Fibroblast of lung (primary cell): ENCODE data around the gene CDKN1A. TPM values are rescaled to one million over a fixed set of nuclear protein-coding genes. Genes with fewer than 3 reads are reported as not detected.

Experiments
- DNase-seq, 2 donors: peaks; one replicate each; pipeline versions ENCODE4 v3.0.0 to v3.0.0-alpha.2; 2010; ENCODE audit warnings: low read depth in 2 of 2
- H2AFZ ChIP-seq: 2 replicates; pipeline ENCODE4 v1.5.1; 2012; ENCODE audit warnings: low read length, control low read depth, inconsistent platforms
- H3K27ac ChIP-seq: 2 replicates; pipeline ENCODE4 v1.5.1; 2011; ENCODE audit warnings: low read length, control low read depth; ENCODE audit not compliant: insufficient read depth
- H3K27me3 ChIP-seq: 2 replicates; pipeline ENCODE4 v1.5.1; 2011; ENCODE audit warnings: mild to moderate bottlenecking, low read length; ENCODE audit not compliant: control insufficient read depth, insufficient read depth
- H3K36me3 ChIP-seq: 2 replicates; pipeline ENCODE4 v1.5.1; 2011; ENCODE audit warnings: low read length; ENCODE audit not compliant: control insufficient read depth, insufficient read depth
- H3K4me1 ChIP-seq: 2 replicates; pipeline ENCODE4 v1.5.1; 2011; ENCODE audit warnings: low read length; ENCODE audit not compliant: control insufficient read depth, insufficient read depth; ENCODE audit errors: extremely low read depth
- H3K4me2 ChIP-seq: 2 replicates; pipeline ENCODE4 v1.5.1; 2011; ENCODE audit warnings: low read length, control low read depth; ENCODE audit not compliant: insufficient read depth; ENCODE audit errors: extremely low read depth
- H3K4me3 ChIP-seq, 4 experiments: fragments of 200-600 bp in 1 of 4; sonication (generic) in 1 of 4; replicated peaks in 1 of 4; 2 replicates each; pipeline ENCODE4 v1.5.1; 2011 to 2016; ENCODE audit warnings: low read length in 4 of 4, low read depth in 3 of 4, mild to moderate bottlenecking in 3 of 4, control low read depth in 2 of 4, inconsistent platforms in 1 of 4, mixed read lengths in 1 of 4; ENCODE audit not compliant: insufficient read depth in 1 of 4; ENCODE audit errors: control extremely low read depth in 1 of 4
- H3K79me2 ChIP-seq: 2 replicates; pipeline ENCODE4 v1.5.1; 2012; ENCODE audit warnings: mild to moderate bottlenecking, low read length, inconsistent platforms; ENCODE audit not compliant: control insufficient read depth, insufficient read depth
- H3K9ac ChIP-seq: 2 replicates; pipeline ENCODE4 v1.5.1; 2011; ENCODE audit warnings: mild to moderate bottlenecking, low read length, control low read depth; ENCODE audit not compliant: insufficient read depth
- H3K9me3 ChIP-seq: 2 replicates; pipeline ENCODE4 v1.5.1; 2012; ENCODE audit warnings: low read depth, low read length; ENCODE audit not compliant: control insufficient read depth, insufficient read depth
- H4K20me1 ChIP-seq: 2 replicates; pipeline ENCODE4 v1.5.1; 2011; ENCODE audit warnings: low read length; ENCODE audit not compliant: control insufficient read depth, insufficient read depth; ENCODE audit errors: extremely low read depth
- CTCF ChIP-seq, 2 donors: IDR thresholded peaks in 1 of 2; conservative IDR thresholded peaks in 1 of 2; 1 replicate in 1 of 2; 2 replicates in 1 of 2; pipeline ENCODE4 v1.5.1; 2011 to 2012; ENCODE audit warnings: low read length in 2 of 2, control low read depth in 1 of 2, inconsistent platforms in 1 of 2, low read depth in 1 of 2, mild to moderate bottlenecking in 1 of 2
- EZH2 ChIP-seq: IDR thresholded peaks from 2 replicates; pipeline ENCODE4 v1.5.1; 2012; ENCODE audit warnings: low read length, control low read depth, mild to moderate bottlenecking; ENCODE audit errors: missing control alignments
- polyA plus RNA-seq, 2 donors: library from polyadenylated mRNA; depleted of rRNA in 1 of 2; stranded (reverse) in 1 of 2; unstranded in 1 of 2; fragments of >200 nt; gene quantifications; 2 replicates each; pipeline ENCODE4 v1.2.1, GENCODE V29; 2011 to 2012; ENCODE audit warnings: missing spikeins in 1 of 2
- total RNA-seq: library from RNA; depleted of rRNA; stranded (reverse); fragments of >200 nt; gene quantifications from 2 replicates; pipeline ENCODE4 v1.2.1, GENCODE V29; 2014

CDKN1A gene
- total and polyA plus RNA-seq, 2 donors (not counting 1 experiment from before 2014, with no cell fraction given), result 166 to 900 TPM

GRCh38 chr6:36717871-36718540 lies 39.5 kb downstream of the CDKN1A start:
- Histone ChIP-seq H3K36me3 (no peaks in the 10 kb centered on the region), H3K4me3 (no peak overlapping the region), H2AFZ (no peak overlapping the region), H3K79me2 (no peaks in the 10 kb centered on the region), H3K27ac (no peak overlapping the region), H3K9ac (no peak overlapping the region), H3K4me1 (no peaks in the 10 kb centered on the region), H4K20me1 (no peaks in the 10 kb centered on the region), H3K9me3 (no peaks in the 10 kb centered on the region), H3K27me3 (peaks cover 9% of the 10 kb centered on the region), H3K4me2 (no peak overlapping the region)
- no peak for TF ChIP-seq EZH2
- no peak for TF ChIP-seq CTCF (conservative IDR thresholded peaks at IDR 0.05 in 1 of 2, IDR thresholded peaks at IDR 0.05 in 1 of 2; ENCODE audit: low read depth in 1 of 2, low read length in 2 of 2)
- no peak for DNase-seq

- Histone ChIP-seq H3K4me1 (no peaks in the 10 kb centered on the region), H3K79me2 (no peaks in the 10 kb centered on the region), H2AFZ (no peak overlapping the region), H3K36me3 (no peaks in the 10 kb centered on the region), H3K27ac (no peak overlapping the region), H3K4me2 (no peak overlapping the region), H3K27me3 (peaks cover 9% of the 10 kb centered on the region), H3K9me3 (no peaks in the 10 kb centered on the region), H3K4me3 (no peak overlapping the region), H3K9ac (no peak overlapping the region), H4K20me1 (no peaks in the 10 kb centered on the region)
- no peak for DNase-seq
- no peak for TF ChIP-seq EZH2
These were observed 40.0 kb downstream of the CDKN1A start for GRCh38 chr6:36718560-36718959.

GRCh38 chr6:36719126-36719525 lies 40.6 kb downstream of the CDKN1A start:
- Histone ChIP-seq H2AFZ (no peak overlapping the region), H3K79me2 (no peaks in the 10 kb centered on the region), H3K4me3 (no peak overlapping the region), H3K4me1 (no peaks in the 10 kb centered on the region), H3K27ac (no peak overlapping the region), H3K9ac (no peak overlapping the region), H4K20me1 (no peaks in the 10 kb centered on the region), H3K27me3 (peaks cover 9% of the 10 kb centered on the region), H3K9me3 (no peaks in the 10 kb centered on the region), H3K4me2 (no peak overlapping the region), H3K36me3 (no peaks in the 10 kb centered on the region)
- DNase-seq, result no peak
- TF ChIP-seq CTCF (conservative IDR thresholded peaks at IDR 0.05 in 1 of 2, IDR thresholded peaks at IDR 0.05 in 1 of 2; ENCODE audit: low read depth in 1 of 2, low read length in 2 of 2), result no peak
- no peak for TF ChIP-seq EZH2
